Gastroesophageal sphincter (tissue), 4 donors: ENCODE data around the gene SH3RF3. TPM values are rescaled to one million over a fixed set of nuclear protein-coding genes. Genes with fewer than 3 reads are reported as not detected.
A peak's percentile ranks its signal among the peaks of the same experiment; 100 is the strongest.

ENCODE experiments used
- ATAC-seq: fragments of 150-250 bp; one replicate; pipeline ENCODE4 v1.9.1; 2016; ENCODE audit warnings: mild to moderate bottlenecking, moderate library complexity
- H3K27ac ChIP-seq, 4 donors: fragments of 200-600 bp; sonication (generic) in 3 of 4; 1 replicate in 3 of 4; 2 replicates in 1 of 4; pipeline ENCODE4 v1.5.1; 2016 to 2019
- H3K27me3 ChIP-seq: fragments of 200-600 bp; sonication (generic); one replicate; pipeline ENCODE4 v1.5.1; 2019
- H3K36me3 ChIP-seq, 2 donors: fragments of 200-600 bp; sonication (generic); one replicate each; pipeline ENCODE4 v1.5.1; 2019; ENCODE audit warnings: control low read depth in 1 of 2
- H3K4me1 ChIP-seq, 3 donors: fragments of 200-600 bp; sonication (generic); 1 replicate in 2 of 3; 2 replicates in 1 of 3; pipeline ENCODE4 v1.5.1; 2016 to 2019; ENCODE audit warnings: control low read depth in 2 of 3
- H3K4me3 ChIP-seq, 2 donors: fragments of 200-600 bp; sonication (generic); one replicate each; pipeline ENCODE4 v1.5.1; 2019; ENCODE audit warnings: mild to moderate bottlenecking in 1 of 2, moderate library complexity in 1 of 2
- H3K9me3 ChIP-seq, 3 donors: fragments of 200-600 bp; sonication (generic); one replicate each; pipeline ENCODE4 v1.5.1; 2017 to 2019; ENCODE audit warnings: control low read depth in 2 of 3
- EP300 ChIP-seq: sonication (generic); formaldehyde crosslinking; IDR thresholded peaks from one replicate; pipeline ENCODE4 v1.6.1; 2017; ENCODE audit warnings: antibody characterized with exemption, mild to moderate bottlenecking
- POLR2A ChIP-seq, 2 donors: fragments of 450-650 bp; IDR thresholded peaks; one replicate each; pipeline ENCODE4 v1.6.1; 2017; ENCODE audit warnings: antibody characterized with exemption in 2 of 2, mild to moderate bottlenecking in 2 of 2, moderate library complexity in 1 of 2
- POLR2AphosphoS5 ChIP-seq: sonication (generic); formaldehyde crosslinking; IDR thresholded peaks from one replicate; pipeline ENCODE4 v1.6.1; 2017; ENCODE audit warnings: antibody characterized with exemption
- WGBS, 2 donors: methylation state at CpG; one replicate each; pipeline ENCODE4 v1.1.5; 2018; ENCODE audit warnings: low coverage in 1 of 2; 5-methylcytosine and 5-hydroxymethylcytosine counted together
- total RNA-seq, 4 donors: library from RNA; depleted of rRNA; stranded (reverse); fragments of >200 nt; gene quantifications; one replicate each; pipeline ENCODE4 v1.1.0, GENCODE V29; 2016
- TF ChIP-seq, protein P1 (sequence below), 4 experiments: fragments of 200-600 bp in 2 of 4; fragments of 450-650 bp in 2 of 4; sonication (generic) in 1 of 4; IDR thresholded peaks; one replicate each; pipeline ENCODE4 v1.5.1; 2017 to 2019; ENCODE audit warnings: antibody characterized with exemption in 4 of 4, mild to moderate bottlenecking in 2 of 4, moderate library complexity in 2 of 4

SH3RF3 gene
- total RNA-seq, 4 donors from 2014 or later: 10.1 to 15.8 (median 13.2) TPM

DNA sequence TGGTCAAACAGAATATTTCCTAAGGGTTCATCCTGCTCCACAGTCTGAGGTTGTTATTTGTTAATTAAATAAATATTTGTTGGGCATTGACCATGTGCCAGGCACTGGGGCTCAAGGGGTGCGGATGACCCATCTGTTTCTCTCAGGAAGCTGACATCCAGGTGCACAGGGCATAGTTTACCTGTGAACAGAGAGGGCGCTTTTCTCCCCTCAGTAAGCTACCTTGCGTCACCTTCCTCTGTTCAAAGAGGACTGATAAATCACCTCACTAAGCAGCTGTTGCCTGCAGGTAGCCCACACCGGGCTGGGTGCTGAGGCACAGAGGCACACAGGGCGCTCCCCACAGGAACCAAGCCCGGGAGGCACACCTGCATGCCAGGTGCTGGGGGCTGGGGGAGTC lies 41.6 kb downstream of the SH3RF3 start:
- Histone ChIP-seq H3K4me1 (peaks cover 19 to 49% (median 33%) of the 10 kb centered on the region in 3 donors), H3K9me3 (peaks cover 0 to 4% (median 0%) of the 10 kb centered on the region in 3 donors), H3K36me3 (no peaks in the 10 kb centered on the region), H3K27me3 (no peaks in the 10 kb centered on the region), H3K27ac (peak overlapping the region in 3 of 4 donors; percentile 80 to 85 (median 83)), H3K4me3 (no peak overlapping the region)
- WGBS, 2 donors: 100% methylated on average over 3 of the region's 6 CpGs
- TF ChIP-seq POLR2A (IDR thresholded peaks at IDR 0.05) (no peak), EP300 (no peak)
- TF ChIP-seq, protein P1, sequence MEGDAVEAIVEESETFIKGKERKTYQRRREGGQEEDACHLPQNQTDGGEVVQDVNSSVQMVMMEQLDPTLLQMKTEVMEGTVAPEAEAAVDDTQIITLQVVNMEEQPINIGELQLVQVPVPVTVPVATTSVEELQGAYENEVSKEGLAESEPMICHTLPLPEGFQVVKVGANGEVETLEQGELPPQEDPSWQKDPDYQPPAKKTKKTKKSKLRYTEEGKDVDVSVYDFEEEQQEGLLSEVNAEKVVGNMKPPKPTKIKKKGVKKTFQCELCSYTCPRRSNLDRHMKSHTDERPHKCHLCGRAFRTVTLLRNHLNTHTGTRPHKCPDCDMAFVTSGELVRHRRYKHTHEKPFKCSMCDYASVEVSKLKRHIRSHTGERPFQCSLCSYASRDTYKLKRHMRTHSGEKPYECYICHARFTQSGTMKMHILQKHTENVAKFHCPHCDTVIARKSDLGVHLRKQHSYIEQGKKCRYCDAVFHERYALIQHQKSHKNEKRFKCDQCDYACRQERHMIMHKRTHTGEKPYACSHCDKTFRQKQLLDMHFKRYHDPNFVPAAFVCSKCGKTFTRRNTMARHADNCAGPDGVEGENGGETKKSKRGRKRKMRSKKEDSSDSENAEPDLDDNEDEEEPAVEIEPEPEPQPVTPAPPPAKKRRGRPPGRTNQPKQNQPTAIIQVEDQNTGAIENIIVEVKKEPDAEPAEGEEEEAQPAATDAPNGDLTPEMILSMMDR (IDR thresholded peaks at IDR 0.05): no peak
- no peak for ATAC-seq

- H3K4me1 ChIP-seq: peaks cover 19 to 44% (median 33%) of the 10 kb centered on the region in 3 donors
- H3K27me3 ChIP-seq: no peaks in the 10 kb centered on the region
- H3K27ac ChIP-seq: peak overlapping the region; percentile 51 to 85 (median 82)
- TF ChIP-seq, protein P1 (IDR thresholded peaks at IDR 0.05): peak in 3 of 4 experiments; percentile 33 to 64 (median 48)
- TF ChIP-seq POLR2A (IDR thresholded peaks at IDR 0.05) (peak in 1 of 2 donors; percentile 27), POLR2AphosphoS5 (peak; percentile 96), EP300 (no peak)
- H3K9me3 ChIP-seq: peaks cover 0 to 4% (median 0%) of the 10 kb centered on the region in 3 donors
- peak; percentile 86 for ATAC-seq
- WGBS, 2 donors: 39 to 40% methylated on average over 6 to 9 of the region's 36 CpGs
- H3K4me3 ChIP-seq: peak overlapping the region in 1 of 2 donors; percentile 9
- no peaks in the 10 kb centered on the region for H3K36me3 ChIP-seq
Measured at GRCh38 chr2:109171444-109172334, 42.7 kb downstream of the SH3RF3 start.

DNA sequence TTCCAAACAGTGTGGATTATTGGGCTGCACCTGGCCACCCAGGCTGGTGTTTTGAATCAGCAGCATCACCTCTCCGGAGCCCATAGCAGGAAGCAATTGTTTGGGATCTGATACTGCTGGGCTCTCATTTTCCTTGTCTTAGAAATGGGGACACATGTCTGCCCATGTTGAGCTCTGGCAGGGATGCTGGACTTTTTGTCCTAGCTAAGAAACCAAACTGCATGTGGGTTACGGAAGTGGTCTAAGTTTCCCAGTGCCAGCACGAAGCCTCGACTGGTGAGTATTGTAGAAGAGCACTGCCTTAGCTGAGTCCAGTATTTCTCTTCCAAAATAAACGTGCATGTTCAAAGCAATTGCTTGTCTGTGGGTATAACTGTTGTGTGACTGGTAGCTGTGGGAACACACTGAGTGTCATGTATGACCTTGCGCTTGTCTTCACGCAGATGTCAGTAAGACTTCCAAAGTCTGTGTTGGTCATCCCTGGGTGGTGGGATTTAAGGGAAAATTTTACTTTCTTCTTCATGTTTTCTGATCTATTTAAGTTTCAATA lies 43.6 kb downstream of the SH3RF3 start:
- Histone ChIP-seq H3K4me3 (no peak overlapping the region), H3K36me3 (no peaks in the 10 kb centered on the region), H3K27me3 (no peaks in the 10 kb centered on the region), H3K9me3 (peaks cover 0 to 4% (median 0%) of the 10 kb centered on the region in 3 donors), H3K27ac (peak overlapping the region; percentile 51 to 85 (median 82)), H3K4me1 (peaks cover 19 to 54% (median 33%) of the 10 kb centered on the region in 3 donors)
- WGBS, 2 donors: 84 to 96% methylated on average over 3 to 7 of the region's 7 CpGs
- TF ChIP-seq, protein P1 (IDR thresholded peaks at IDR 0.05): no peak
- no peak for TF ChIP-seq EP300
- no peak for TF ChIP-seq POLR2A (IDR thresholded peaks at IDR 0.05)
- TF ChIP-seq POLR2AphosphoS5: no peak
- no peak for ATAC-seq

DNA sequence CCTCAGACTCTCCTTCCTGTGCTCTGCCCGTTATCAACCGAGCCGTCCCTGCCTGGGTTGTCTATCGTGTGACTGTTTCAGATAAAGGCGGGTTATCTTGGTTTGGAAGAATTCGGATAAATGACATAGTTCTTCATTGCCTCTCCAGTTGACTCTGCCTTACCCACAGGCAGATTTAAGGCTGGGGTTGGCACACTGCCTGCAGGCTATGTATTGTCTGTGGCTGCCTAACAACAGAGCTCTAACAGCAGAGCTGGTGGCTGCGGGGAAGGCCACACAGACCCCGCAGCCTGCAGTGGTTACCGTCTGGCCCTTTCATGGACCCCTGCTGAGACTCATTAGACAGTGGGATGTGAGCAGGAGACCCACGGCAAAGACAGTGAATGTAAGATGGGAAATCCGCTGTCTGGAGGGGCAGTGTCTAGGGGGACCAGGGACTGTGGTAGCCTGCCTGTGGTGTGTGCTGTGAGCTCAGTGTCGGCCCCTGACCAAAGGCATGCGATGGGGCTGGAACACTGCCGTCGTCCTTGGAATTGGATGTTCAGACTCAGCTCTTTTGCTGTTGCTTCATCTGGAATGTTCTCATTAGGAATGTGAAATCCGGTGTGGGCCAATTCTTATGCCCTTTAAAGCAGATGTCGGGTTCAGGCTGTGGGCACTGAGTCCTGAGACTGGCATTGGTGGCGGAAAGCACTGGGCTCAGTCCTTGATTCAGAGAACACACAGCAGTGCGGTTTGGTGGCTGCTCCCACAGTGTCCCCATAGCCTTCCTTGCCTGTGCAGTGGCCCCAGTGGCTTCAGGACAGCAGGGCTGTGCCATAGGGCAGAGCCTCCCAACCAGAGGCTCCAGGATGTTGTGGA lies 44.5 kb downstream of the SH3RF3 start:
- no peaks in the 10 kb centered on the region for H3K36me3 ChIP-seq
- H3K4me1 ChIP-seq: peaks cover 19 to 63% (median 33%) of the 10 kb centered on the region in 3 donors
- H3K27me3 ChIP-seq: no peaks in the 10 kb centered on the region
- no peak overlapping the region for H3K4me3 ChIP-seq
- peak; percentile 77 for ATAC-seq
- H3K9me3 ChIP-seq: peaks cover 0 to 4% (median 0%) of the 10 kb centered on the region in 3 donors
- WGBS, 2 donors: 41 to 49% methylated on average over 6 to 14 of the region's 19 CpGs
- peak overlapping the region; percentile 78 to 85 (median 81) for H3K27ac ChIP-seq
- TF ChIP-seq POLR2A (IDR thresholded peaks at IDR 0.05) (no peak), POLR2AphosphoS5 (peak; percentile 98), EP300 (no peak)

GRCh38 chr2:109174214-109174613 lies 45.2 kb downstream of the SH3RF3 start:
- peaks cover 19 to 64% (median 33%) of the 10 kb centered on the region in 3 donors for H3K4me1 ChIP-seq
- H3K36me3 ChIP-seq: no peaks in the 10 kb centered on the region
- WGBS, 2 donors: 82 to 100% methylated on average over 1 to 4 of the region's 4 CpGs
- no peaks in the 10 kb centered on the region for H3K27me3 ChIP-seq
- peak overlapping the region; percentile 78 to 85 (median 81) for H3K27ac ChIP-seq
- H3K4me3 ChIP-seq: no peak overlapping the region
- peaks cover 0 to 4% (median 0%) of the 10 kb centered on the region in 3 donors for H3K9me3 ChIP-seq
- no peak for ATAC-seq
- no peak for TF ChIP-seq POLR2AphosphoS5
- TF ChIP-seq EP300: no peak
- TF ChIP-seq, protein P1 (IDR thresholded peaks at IDR 0.05): no peak
- TF ChIP-seq POLR2A (IDR thresholded peaks at IDR 0.05): no peak
